IMR-90 (cell line): ENCODE results near the gene CUL9. TPM values are rescaled to one million over a fixed set of nuclear protein-coding genes. Genes with fewer than 3 reads are reported as not detected.

Experiments used
- ATAC-seq: fragments of 200-7000 bp; cut with Tn5 transposase; 2 replicates; pipeline ENCODE4 v1.9.1; 2020; ENCODE audit warnings: low read depth, mild to moderate bottlenecking, moderate library complexity
- BruUV-seq: library from RNA; stranded (reverse); fragments of 400-500 nt; replicated peaks from 2 replicates; lab custom pipeline; 2021; lab: Mats Ljungman, UMichigan
- CTCF ChIA-PET: fragments of 300-600 bp; formaldehyde crosslinking; extraction: SDS; loops from one replicate; lab custom pipeline; 2021; ENCODE audit warnings: antibody characterized with exemption; lab: Yijun Ruan, JAX
- POLR2A ChIA-PET: fragments of 300-600 bp; sonication (Branson Sonifier 250); formaldehyde crosslinking; loops from one replicate; lab custom pipeline; 2022; ENCODE audit warnings: antibody characterized with exemption; ENCODE audit not compliant: unreplicated experiment; lab: Charles Lee
- DNase-seq: peaks from one replicate; pipeline ENCODE4 v3.0.0; 2013
- H2AFZ ChIP-seq: replicated peaks from 2 replicates; pipeline ENCODE3; 2013; ENCODE audit warnings: low read length, mild to moderate bottlenecking; ENCODE audit not compliant: poor library complexity
- H2AK5ac ChIP-seq: 2 replicates; pipeline ENCODE4 v1.6.1; 2013; ENCODE audit warnings: low read depth, low read length, inconsistent platforms
- H2AK9ac ChIP-seq: replicated peaks from 2 replicates; pipeline ENCODE3; 2013; ENCODE audit warnings: mild to moderate bottlenecking, low read depth, low read length, moderate library complexity; ENCODE audit not compliant: poor library complexity
- H2BK120ac ChIP-seq: 2 replicates; pipeline ENCODE4 v1.6.1; 2013; ENCODE audit warnings: low read depth, low read length, inconsistent platforms
- H2BK15ac ChIP-seq: 3 replicates; pipeline ENCODE4 v1.6.1; 2013; ENCODE audit warnings: low read depth, low read length, inconsistent platforms
- H2BK20ac ChIP-seq: 2 replicates; pipeline ENCODE4 v1.6.1; 2013; ENCODE audit warnings: low read depth, mild to moderate bottlenecking, inconsistent platforms, low read length, moderate library complexity
- H2BK5ac ChIP-seq: 2 replicates; pipeline ENCODE4 v1.6.1; 2013; ENCODE audit warnings: mild to moderate bottlenecking, low read depth, low read length, inconsistent platforms; ENCODE audit not compliant: poor library complexity, severe bottlenecking
- H3K14ac ChIP-seq: replicated peaks from 2 replicates; pipeline ENCODE4 v1.6.1; 2013; ENCODE audit warnings: low read depth, low read length, inconsistent platforms
- H3K18ac ChIP-seq: 2 replicates; pipeline ENCODE4 v1.6.1; 2013; ENCODE audit warnings: low read depth, low read length, control low read depth
- H3K23ac ChIP-seq: 2 replicates; pipeline ENCODE4 v1.6.1; 2013; ENCODE audit warnings: low read depth, low read length, inconsistent platforms
- H3K27ac ChIP-seq: 2 replicates; pipeline ENCODE4 v1.5.1; 2013; ENCODE audit warnings: mild to moderate bottlenecking, control low read depth, low read length; ENCODE audit not compliant: insufficient read depth
- H3K27me3 ChIP-seq: 2 replicates; pipeline ENCODE4 v1.6.1; 2013; ENCODE audit warnings: low read length; ENCODE audit not compliant: control insufficient read depth, insufficient read depth
- H3K36me3 ChIP-seq: 2 replicates; pipeline ENCODE4 v1.6.1; 2013; ENCODE audit warnings: low read length, mixed read lengths; ENCODE audit not compliant: control insufficient read depth, insufficient read depth
- H3K4ac ChIP-seq: 2 replicates; pipeline ENCODE4 v1.6.1; 2013; ENCODE audit warnings: low read depth, low read length, inconsistent platforms
- H3K4me1 ChIP-seq: 2 replicates; pipeline ENCODE4 v1.6.1; 2013; ENCODE audit warnings: low read length, mixed read lengths; ENCODE audit not compliant: control insufficient read depth, insufficient read depth
- H3K4me2 ChIP-seq: 2 replicates; pipeline ENCODE4 v1.6.1; 2013; ENCODE audit warnings: low read depth, mild to moderate bottlenecking, control low read depth, low read length, moderate library complexity
- H3K4me3 ChIP-seq: 2 replicates; pipeline ENCODE4 v1.5.1; 2013; ENCODE audit warnings: low read depth, mild to moderate bottlenecking, control low read depth, low read length, moderate library complexity; ENCODE audit not compliant: insufficient read depth
- H3K56ac ChIP-seq: 2 replicates; pipeline ENCODE4 v1.6.1; 2013; ENCODE audit warnings: low read length, inconsistent platforms; ENCODE audit not compliant: insufficient read depth; ENCODE audit errors: extremely low read depth
- H3K79me1 ChIP-seq, 2 experiments: 2 replicates each; pipeline ENCODE4 v1.6.1; 2013; ENCODE audit warnings: low read length in 2 of 2, inconsistent platforms in 1 of 2, low read depth in 1 of 2
- H3K9ac ChIP-seq: 2 replicates; pipeline ENCODE4 v1.6.1; 2013; ENCODE audit warnings: low read depth, low read length, control low read depth
- H3K9me1 ChIP-seq: 2 replicates; pipeline ENCODE4 v1.6.1; 2013; ENCODE audit warnings: low read length, inconsistent platforms; ENCODE audit not compliant: insufficient read depth
- H3K9me3 ChIP-seq: 2 replicates; pipeline ENCODE4 v1.6.1; 2013; ENCODE audit warnings: low read length; ENCODE audit not compliant: control insufficient read depth, insufficient read depth
- H4K20me1 ChIP-seq: 2 replicates; pipeline ENCODE4 v1.6.1; 2013; ENCODE audit warnings: low read length, inconsistent platforms; ENCODE audit not compliant: insufficient read depth
- H4K5ac ChIP-seq: 2 replicates; pipeline ENCODE4 v1.6.1; 2013; ENCODE audit warnings: mild to moderate bottlenecking, low read depth, low read length, control low read depth
- H4K8ac ChIP-seq, 2 experiments: 2 replicates each; pipeline ENCODE4 v1.6.1; 2013; ENCODE audit warnings: low read depth in 2 of 2, low read length in 2 of 2, control low read depth in 1 of 2, inconsistent platforms in 1 of 2
- H4K91ac ChIP-seq: 2 replicates; pipeline ENCODE4 v1.6.1; 2013; ENCODE audit warnings: low read depth, low read length, inconsistent platforms; ENCODE audit not compliant: insufficient read depth
- BHLHE40 ChIP-seq: fragments of 150-350 bp; IDR thresholded peaks from 2 replicates; pipeline ENCODE4 v1.6.1; 2016; ENCODE audit warnings: mild to moderate bottlenecking, low read depth, low read length
- CEBPB ChIP-seq: IDR thresholded peaks from 2 replicates; pipeline ENCODE4 v1.6.1; 2012; ENCODE audit warnings: low read depth, low read length, improper control_type of control experiment
- CHD1 ChIP-seq: IDR thresholded peaks from 2 replicates; pipeline ENCODE4 v1.6.1; 2012; ENCODE audit warnings: low read depth, low read length, improper control_type of control experiment
- ELK1 ChIP-seq: fragments of 150-350 bp; IDR thresholded peaks from 2 replicates; pipeline ENCODE4 v1.6.1; 2016; ENCODE audit warnings: low read depth, mild to moderate bottlenecking, low read length, moderate library complexity, borderline replicate concordance
- MAFK ChIP-seq: IDR thresholded peaks from 2 replicates; pipeline ENCODE4 v1.6.1; 2012; ENCODE audit warnings: low read depth, low read length, improper control_type of control experiment
- MAZ ChIP-seq: IDR thresholded peaks from 2 replicates; pipeline ENCODE4 v1.6.1; 2012; ENCODE audit warnings: low read depth, mild to moderate bottlenecking, low read length, improper control_type of control experiment, moderate library complexity, borderline replicate concordance
- MXI1 ChIP-seq: IDR thresholded peaks from 2 replicates; pipeline ENCODE4 v1.6.1; 2012; ENCODE audit warnings: low read depth, mild to moderate bottlenecking, low read length, moderate library complexity, borderline replicate concordance
- POLR2A ChIP-seq: IDR thresholded peaks from 2 replicates; pipeline ENCODE4 v1.6.1; 2012; ENCODE audit warnings: mild to moderate bottlenecking, low read depth, low read length
- RAD21 ChIP-seq: IDR thresholded peaks from 2 replicates; pipeline ENCODE4 v1.6.1; 2012; ENCODE audit warnings: low read length, improper control_type of control experiment
- SMC3 ChIP-seq: fragments of 150-350 bp; IDR thresholded peaks from 2 replicates; pipeline ENCODE4 v1.6.1; 2016; ENCODE audit warnings: low read depth, mild to moderate bottlenecking, antibody characterized with exemption, low read length, moderate library complexity
- WGBS, 2 experiments: methylation state at CpG; one replicate each; pipeline versions ENCODE4 v1.1.5 to v1.1.7; 2013; ENCODE audit warnings: missing lambda C conversion rate in 2 of 2; ENCODE audit not compliant: insufficient read length in 1 of 2; ENCODE audit errors: extremely low coverage in 2 of 2; 5-methylcytosine and 5-hydroxymethylcytosine counted together
- dilution Hi-C: fragments of 300-500 bp; cut with HindIII; formaldehyde crosslinking; loops from one replicate; pipeline ENCODE4 v1.14.3; 2018; ENCODE audit warnings: low sequenced_read_pairs; ENCODE audit not compliant: unreplicated experiment
- in situ Hi-C: fragments of 300-500 bp; cut with MboI; formaldehyde crosslinking; loops from 3 replicates; pipeline ENCODE4 v1.14.3; 2019; ENCODE audit warnings: low sequenced_read_pairs, inconsistent platforms, mixed read lengths
- intact Hi-C: fragments of 100-400 bp; cut with micrococcal nuclease; formaldehyde crosslinking; loops from 2 replicates; pipeline ENCODE4 v1.10.0; 2022
- polyA plus RNA-seq, 3 experiments: library from polyadenylated mRNA; depleted of rRNA; stranded (reverse); fragments of >200 nt; gene quantifications; 2 replicates each; pipeline ENCODE4 v1.2.3, GENCODE V29; 2012; ENCODE audit warnings: low replicate concordance in 1 of 3
- total RNA-seq: library from RNA; depleted of rRNA; stranded (reverse); fragments of >200 nt; gene quantifications from 2 replicates; pipeline ENCODE4 v1.2.3, GENCODE V29; 2012
- TF ChIP-seq, protein P1 (sequence below): conservative IDR thresholded peaks from 2 replicates; pipeline ENCODE4 v1.5.1; 2012; ENCODE audit warnings: mild to moderate bottlenecking, low read depth, low read length, improper control_type of control experiment
- TF ChIP-seq, protein P2 (sequence below): fragments of 150-350 bp; IDR thresholded peaks from 2 replicates; pipeline ENCODE4 v1.6.1; 2017; ENCODE audit warnings: mild to moderate bottlenecking, antibody characterized with exemption, low read length, low read depth

Gene CUL9
- total and polyA plus RNA-seq, 2 of the 4 experiments (the other 2 are of a cell fraction), result 7.7 to 19.5 TPM

- no peak overlapping the region for H3K14ac ChIP-seq
- H4K20me1 ChIP-seq, result no peaks in the 10 kb centered on the region; the same call in 1 of the 2 replicates
- POLR2A ChIA-PET, result no interaction called here
- intact Hi-C loops (no loop called here), in situ Hi-C loops (no loop called here), dilution Hi-C loops (no loop called here)
- H2AK5ac ChIP-seq, result no peak overlapping the region
- no peak overlapping the region for H4K5ac ChIP-seq
- no peak overlapping the region for H2BK20ac ChIP-seq
- H4K8ac ChIP-seq, result no peak overlapping the region
- peaks cover 60% of the 10 kb centered on the region for H3K27me3 ChIP-seq
- H3K79me1 ChIP-seq, result no peaks in the 10 kb centered on the region
- H2BK5ac ChIP-seq, result no peak overlapping the region
- TF ChIP-seq, protein P1, sequence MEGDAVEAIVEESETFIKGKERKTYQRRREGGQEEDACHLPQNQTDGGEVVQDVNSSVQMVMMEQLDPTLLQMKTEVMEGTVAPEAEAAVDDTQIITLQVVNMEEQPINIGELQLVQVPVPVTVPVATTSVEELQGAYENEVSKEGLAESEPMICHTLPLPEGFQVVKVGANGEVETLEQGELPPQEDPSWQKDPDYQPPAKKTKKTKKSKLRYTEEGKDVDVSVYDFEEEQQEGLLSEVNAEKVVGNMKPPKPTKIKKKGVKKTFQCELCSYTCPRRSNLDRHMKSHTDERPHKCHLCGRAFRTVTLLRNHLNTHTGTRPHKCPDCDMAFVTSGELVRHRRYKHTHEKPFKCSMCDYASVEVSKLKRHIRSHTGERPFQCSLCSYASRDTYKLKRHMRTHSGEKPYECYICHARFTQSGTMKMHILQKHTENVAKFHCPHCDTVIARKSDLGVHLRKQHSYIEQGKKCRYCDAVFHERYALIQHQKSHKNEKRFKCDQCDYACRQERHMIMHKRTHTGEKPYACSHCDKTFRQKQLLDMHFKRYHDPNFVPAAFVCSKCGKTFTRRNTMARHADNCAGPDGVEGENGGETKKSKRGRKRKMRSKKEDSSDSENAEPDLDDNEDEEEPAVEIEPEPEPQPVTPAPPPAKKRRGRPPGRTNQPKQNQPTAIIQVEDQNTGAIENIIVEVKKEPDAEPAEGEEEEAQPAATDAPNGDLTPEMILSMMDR, result no peak
- no peak for TF ChIP-seq CEBPB
- TF ChIP-seq SMC3, result no peak
- TF ChIP-seq, protein P2, sequence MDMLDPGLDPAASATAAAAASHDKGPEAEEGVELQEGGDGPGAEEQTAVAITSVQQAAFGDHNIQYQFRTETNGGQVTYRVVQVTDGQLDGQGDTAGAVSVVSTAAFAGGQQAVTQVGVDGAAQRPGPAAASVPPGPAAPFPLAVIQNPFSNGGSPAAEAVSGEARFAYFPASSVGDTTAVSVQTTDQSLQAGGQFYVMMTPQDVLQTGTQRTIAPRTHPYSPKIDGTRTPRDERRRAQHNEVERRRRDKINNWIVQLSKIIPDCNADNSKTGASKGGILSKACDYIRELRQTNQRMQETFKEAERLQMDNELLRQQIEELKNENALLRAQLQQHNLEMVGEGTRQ, result no peak
- TF ChIP-seq MAZ, result no peak
- no peak for TF ChIP-seq CHD1
- TF ChIP-seq ELK1, result no peak
- no peak for TF ChIP-seq BHLHE40
- TF ChIP-seq MAFK, result no peak
- TF ChIP-seq MXI1, result no peak
- no peak for TF ChIP-seq POLR2A
- TF ChIP-seq RAD21, result no peak
- H2AFZ ChIP-seq, result peak overlapping the region; percentile 8
- no peak overlapping the region for H3K4me3 ChIP-seq
- H3K56ac ChIP-seq, result no peak overlapping the region
- H2BK15ac ChIP-seq, result no peak overlapping the region
- H4K91ac ChIP-seq, result no peak overlapping the region
- WGBS, 2 experiments, result no CpG with 5 or more reads among the region's 3 CpGs
- H2AK9ac ChIP-seq, result peak overlapping the region; percentile 5
- no peaks in the 10 kb centered on the region for H3K9me3 ChIP-seq
- no peak overlapping the region for H3K4ac ChIP-seq
- H3K23ac ChIP-seq, result no peak overlapping the region
- H3K36me3 ChIP-seq, result no peaks in the 10 kb centered on the region
- ATAC-seq (no peak), DNase-seq (no peak)
- no peak overlapping the region for H3K27ac ChIP-seq
- CTCF ChIA-PET, result interaction anchor here (1.0 kb wide), 1 partner anchor 66 kb away, joined by 3 read pairs; no protein-coding TSS in a partner anchor
- H3K9me1 ChIP-seq, result peaks cover 8% of the 10 kb centered on the region
- no peak overlapping the region for H2BK120ac ChIP-seq
- peaks cover 2% of the 10 kb centered on the region; the same call in 1 of the 2 replicates for H3K4me1 ChIP-seq
- no peak overlapping the region for H3K18ac ChIP-seq
- H3K9ac ChIP-seq, result no peak overlapping the region
- BruUV-seq, result no TSS peak
- no peak overlapping the region for H3K4me2 ChIP-seq
Observed at GRCh38 chr6:43268355-43268700, 86.3 kb downstream of the CUL9 start.
